NCI-H510A treated with DMSO at 0.1 percent for 48 hours (cell line): ENCODE data around the gene PLPPR3.

Source experiments
- DNase-seq: peaks from one replicate; lab custom pipeline; 2025; lab: John Stamatoyannopoulos, UW

PLPPR3 gene

GRCh38 chr19:771332-771785 lies 50.4 kb downstream of the PLPPR3 start:
- DNase-seq, result no peak

DNA sequence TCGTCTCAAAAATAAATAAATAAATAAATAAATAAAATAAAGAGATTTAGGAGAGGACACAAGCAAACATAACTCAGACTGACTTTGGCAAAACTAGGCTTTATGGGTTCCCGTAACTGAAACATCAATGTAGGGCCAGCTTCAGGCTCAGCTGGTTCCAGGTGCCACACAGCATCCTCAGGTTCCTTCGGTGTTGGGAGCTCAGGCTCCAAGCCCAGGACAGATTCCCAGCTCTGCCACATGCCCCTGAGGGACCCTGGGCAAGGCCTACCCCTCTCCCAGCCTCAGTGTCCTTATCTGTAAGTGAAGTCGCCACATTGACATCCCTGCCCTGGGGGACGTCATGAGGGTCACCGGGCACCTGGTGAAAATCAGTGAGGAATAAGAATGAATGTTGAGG lies 52.1 kb downstream of the PLPPR3 start:
- no peak for DNase-seq

DNA sequence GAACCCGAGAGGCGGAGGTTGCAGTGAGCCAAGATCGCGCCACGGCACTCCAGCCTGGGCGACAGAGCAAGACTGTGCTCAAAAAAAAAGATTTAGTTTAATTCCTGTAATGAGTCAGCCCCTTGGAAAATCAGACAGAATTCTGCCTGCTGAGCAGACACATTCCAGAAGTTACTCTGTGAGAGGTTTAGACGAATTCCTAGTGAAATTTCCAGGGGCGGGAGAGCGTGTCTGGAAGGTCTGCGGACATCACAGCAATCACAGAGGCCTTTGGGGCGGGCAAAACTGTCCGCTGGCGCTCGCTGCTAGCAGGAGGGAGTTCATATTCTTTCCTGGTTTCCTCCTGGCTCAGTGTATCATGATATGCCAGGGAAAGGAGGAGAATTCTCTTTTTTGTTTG lies 53.3 kb downstream of the PLPPR3 start:
- DNase-seq, result no peak

- DNase-seq, result no peak
Measured at GRCh38 chr19:765179-765738, 56.5 kb downstream of the PLPPR3 start.

DNA sequence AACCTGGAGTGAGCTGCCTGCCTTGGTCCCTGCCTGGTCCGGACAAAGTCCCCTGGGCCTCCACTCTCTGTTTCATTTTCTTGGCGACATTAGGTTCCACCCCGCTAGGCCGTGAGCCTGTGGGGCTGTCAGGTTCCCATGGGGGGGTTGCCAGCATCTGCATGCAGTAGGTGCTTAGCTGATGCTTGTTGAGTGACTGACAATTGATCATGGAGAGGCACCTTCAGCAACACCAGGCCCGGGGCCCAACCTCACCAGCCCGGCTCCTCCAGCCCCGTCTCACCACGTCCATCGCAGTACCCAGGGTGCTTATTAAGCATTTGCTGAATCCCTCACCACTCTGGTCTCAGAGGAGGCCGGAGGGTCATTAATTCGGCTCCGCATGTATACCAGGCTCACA lies 57.5 kb downstream of the PLPPR3 start:
- DNase-seq, result no peak

- no peak for DNase-seq
Measured at GRCh38 chr19:763869-764268, 57.9 kb downstream of the PLPPR3 start.

DNA sequence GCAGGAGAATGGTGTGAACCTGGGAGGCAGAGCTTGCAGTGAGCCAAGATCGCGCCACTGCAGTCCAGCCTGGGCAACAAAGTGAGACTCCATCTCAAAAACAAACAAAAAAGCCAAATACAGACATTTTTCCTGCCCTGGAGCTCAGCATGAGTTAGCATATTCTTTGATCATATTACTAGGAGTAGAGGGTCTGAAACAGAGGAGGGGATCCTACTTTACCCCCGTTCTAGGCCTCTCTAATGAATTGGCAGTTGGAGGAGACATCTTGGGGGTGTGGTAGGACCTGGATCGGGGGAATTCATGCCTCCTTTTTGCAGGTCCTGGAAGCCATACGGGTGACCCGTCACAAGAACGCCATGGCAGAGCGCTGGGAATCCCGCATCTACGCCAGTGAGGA lies 58.6 kb downstream of the PLPPR3 start:
- DNase-seq, result no peak
